Activated CD4-positive, alpha-beta T cell treated with anti-CD3 and anti-CD28 coated beads, Interleukin-2, amount 10 ng/mL, durations not matched to agents 7 days and 5 days (primary cell): ENCODE measurements around the gene TOPORS. TPM values are rescaled to one million over a fixed set of nuclear protein-coding genes. Genes with fewer than 3 reads are reported as not detected.
"Not testable (repeated sequence)": the region's sequence is repeated elsewhere in the genome, so short reads cannot be mapped to it uniquely, and the experiment has no call there.

Experiments
- CTCF ChIA-PET: fragments of 350-600 bp; sonication (Branson Sonifier 250); formaldehyde crosslinking; loops from one replicate; lab custom pipeline; 2021; ENCODE audit warnings: antibody characterized with exemption; lab: Charles Lee
- POLR2A ChIA-PET: fragments of 350-600 bp; sonication (Branson Sonifier 250); formaldehyde crosslinking; loops from one replicate; lab custom pipeline; 2021; ENCODE audit warnings: antibody characterized with exemption; lab: Charles Lee
- DNase-seq: peaks from one replicate; pipeline ENCODE4 v3.0.0-alpha.2; 2020
- H3K27ac Mint-ChIP-seq: one replicate; pipeline ENCODE4 v1.8.0; 2021; ENCODE audit warnings: mild to moderate bottlenecking, moderate library complexity, mixed read lengths
- H3K27me3 Mint-ChIP-seq: one replicate; pipeline ENCODE4 v1.8.0; 2021; ENCODE audit warnings: mixed read lengths
- H3K36me3 Mint-ChIP-seq: one replicate; pipeline ENCODE4 v1.8.0; 2021; ENCODE audit warnings: low read depth, mixed read lengths
- H3K4me1 Mint-ChIP-seq: one replicate; pipeline ENCODE4 v1.8.0; 2021; ENCODE audit warnings: mixed read lengths
- H3K4me3 Mint-ChIP-seq: one replicate; pipeline ENCODE4 v1.8.0; 2021; ENCODE audit warnings: mild to moderate bottlenecking, moderate library complexity, mixed read lengths
- H3K9me3 Mint-ChIP-seq: one replicate; pipeline ENCODE4 v1.8.0; 2021; ENCODE audit warnings: mixed read lengths
- total RNA-seq, 2 experiments: library from RNA; stranded (reverse); gene quantifications; one replicate each; pipeline ENCODE4 v1.2.3, GENCODE V29; 2021

The TOPORS gene
- total RNA-seq = 10 to 100 TPM; 12.7 to 15.1 TPM

DNA sequence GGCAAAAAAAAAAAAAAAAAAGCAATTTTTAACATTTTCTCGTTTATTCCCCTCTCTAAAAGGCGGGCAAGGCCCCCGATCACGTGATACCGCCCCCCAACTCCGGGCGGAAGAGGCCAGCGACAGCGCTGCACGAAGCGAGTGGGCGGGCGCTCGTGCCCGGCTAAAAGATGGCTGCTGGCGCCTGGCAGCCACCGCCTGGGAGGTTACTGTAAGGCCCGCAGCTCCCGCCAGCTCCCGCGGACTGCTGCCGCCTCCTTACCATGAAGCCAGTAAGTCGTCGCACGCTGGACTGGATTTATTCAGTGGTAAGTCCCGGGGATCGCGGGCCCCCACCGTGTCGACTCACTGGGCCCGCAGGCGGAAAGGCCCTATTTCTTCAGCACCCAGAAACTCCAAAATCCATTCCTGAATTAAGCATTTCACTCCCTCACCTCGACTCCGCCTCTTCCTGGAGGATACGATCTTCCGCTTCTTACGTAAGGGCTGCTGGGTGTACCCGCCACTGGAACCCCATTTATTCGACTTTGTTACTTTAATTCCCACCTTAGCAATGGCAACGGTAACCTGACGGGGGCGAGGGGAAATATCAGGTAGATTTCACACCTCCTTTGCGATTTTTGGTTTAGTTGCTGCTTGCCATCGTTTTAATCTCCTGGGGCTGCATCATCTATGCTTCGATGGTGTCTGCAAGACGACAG lies at the start of gene TOPORS, which contains the start of gene SMIM27:
Gene TOPORS, minus strand, starts transcription at position 415 of the 701 bp plus-strand sequence. Its CDS starts 150 bp downstream, at position 265.
Gene SMIM27, plus strand, starts transcription at position 156 of the 701 bp plus-strand sequence. Its CDS starts 108 bp downstream, at position 264.
- Mint-ChIP-seq H3K27me3 (no peaks in the 10 kb centered on the region), H3K4me1 (peaks cover 36% of the 10 kb centered on the region), H3K36me3 (peaks cover 21% of the 10 kb centered on the region), H3K4me3 (peak within 1 kb of the TSS; percentile 94), H3K9me3 (no peaks in the 10 kb centered on the region), H3K27ac (peak within 1 kb of the TSS; percentile 100)
- peak; percentile 91 for DNase-seq
- POLR2A ChIA-PET = interaction anchor here (0.5 to 0.9 kb wide), 2 partner anchors 11 to 473 kb away, joined by 3 read pairs; partner anchors contain the start of gene DNAJA1
- CTCF ChIA-PET = interaction anchor here (0.6 to 3.6 kb wide), 6 partner anchors 21 to 1910 kb away, joined by 3 to 25 read pairs (median 4); partner anchors contain the start of genes NDUFB6 and RIGI

GRCh38 chr9:32599021-32599420 lies 46.6 kb upstream of the TOPORS start:
- H3K9me3 Mint-ChIP-seq, DNase-seq, H3K36me3 Mint-ChIP-seq, H3K4me3 Mint-ChIP-seq, H3K27ac Mint-ChIP-seq, POLR2A ChIA-PET, H3K4me1 Mint-ChIP-seq, CTCF ChIA-PET: not testable (repeated sequence)
- H3K27me3 Mint-ChIP-seq = peaks cover 31% of the 10 kb centered on the region

GRCh38 chr9:32596936-32597335 lies 44.5 kb upstream of the TOPORS start:
- Mint-ChIP-seq H3K27me3 (peaks cover 29% of the 10 kb centered on the region), H3K9me3 (no peaks in the 10 kb centered on the region), H3K4me1 (peaks cover 1% of the 10 kb centered on the region), H3K4me3 (no peak overlapping the region), H3K36me3 (no peaks in the 10 kb centered on the region), H3K27ac (no peak overlapping the region)
- no peak for DNase-seq
- CTCF ChIA-PET = no interaction called here
- POLR2A ChIA-PET = no interaction called here

GRCh38 chr9:32596096-32596865 lies 43.9 kb upstream of the TOPORS start:
- Mint-ChIP-seq H3K4me1 (peaks cover 1% of the 10 kb centered on the region), H3K27ac (no peak overlapping the region), H3K9me3 (no peaks in the 10 kb centered on the region), H3K36me3 (no peaks in the 10 kb centered on the region), H3K27me3 (peaks cover 25% of the 10 kb centered on the region), H3K4me3 (no peak overlapping the region)
- DNase-seq = no peak
- POLR2A ChIA-PET = no interaction called here
- CTCF ChIA-PET = no interaction called here

DNA sequence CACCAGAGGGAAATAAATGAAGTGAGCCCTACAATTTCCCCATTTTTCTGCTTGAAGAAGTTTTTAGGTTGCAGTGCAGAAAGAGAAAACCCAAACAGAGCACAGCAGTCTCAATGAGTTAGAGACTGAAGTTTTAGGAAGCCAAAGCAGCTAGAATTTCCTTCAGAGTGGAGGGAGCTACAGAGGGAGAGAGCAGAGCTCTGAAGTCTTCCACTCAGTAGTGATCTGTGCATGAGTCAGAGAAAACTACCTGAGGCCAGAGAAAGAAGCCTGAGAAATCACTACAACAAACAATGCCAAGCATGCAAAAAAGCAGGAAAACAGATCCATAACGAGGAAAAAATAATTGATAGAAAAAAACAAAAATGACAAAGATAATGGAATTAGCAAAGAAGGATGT lies 38.5 kb upstream of the TOPORS start:
- Mint-ChIP-seq H3K27ac (no peak overlapping the region), H3K27me3 (peaks cover 12% of the 10 kb centered on the region), H3K9me3 (no peaks in the 10 kb centered on the region), H3K4me1 (peaks cover 1% of the 10 kb centered on the region), H3K36me3 (no peaks in the 10 kb centered on the region), H3K4me3 (no peak overlapping the region)
- POLR2A ChIA-PET = no interaction called here
- DNase-seq = no peak
- CTCF ChIA-PET = interaction anchor here (1.2 to 5.6 kb wide), 3 partner anchors 9 to 213 kb away, joined by 3 to 32 read pairs (median 5); no protein-coding TSS in a partner anchor

- no peak overlapping the region for H3K4me3 Mint-ChIP-seq
- no peaks in the 10 kb centered on the region for H3K4me1 Mint-ChIP-seq
- CTCF ChIA-PET = interaction anchor here (1.2 to 5.6 kb wide), 4 partner anchors 9 to 213 kb away, joined by 3 to 32 read pairs (median 4); no protein-coding TSS in a partner anchor
- H3K9me3 Mint-ChIP-seq = no peaks in the 10 kb centered on the region
- H3K27me3 Mint-ChIP-seq = peaks cover 16% of the 10 kb centered on the region
- H3K27ac Mint-ChIP-seq = no peak overlapping the region
- DNase-seq = no peak
- POLR2A ChIA-PET = no interaction called here
- no peaks in the 10 kb centered on the region for H3K36me3 Mint-ChIP-seq
These were observed 38.1 kb upstream of the TOPORS start for GRCh38 chr9:32590476-32590875.

DNA sequence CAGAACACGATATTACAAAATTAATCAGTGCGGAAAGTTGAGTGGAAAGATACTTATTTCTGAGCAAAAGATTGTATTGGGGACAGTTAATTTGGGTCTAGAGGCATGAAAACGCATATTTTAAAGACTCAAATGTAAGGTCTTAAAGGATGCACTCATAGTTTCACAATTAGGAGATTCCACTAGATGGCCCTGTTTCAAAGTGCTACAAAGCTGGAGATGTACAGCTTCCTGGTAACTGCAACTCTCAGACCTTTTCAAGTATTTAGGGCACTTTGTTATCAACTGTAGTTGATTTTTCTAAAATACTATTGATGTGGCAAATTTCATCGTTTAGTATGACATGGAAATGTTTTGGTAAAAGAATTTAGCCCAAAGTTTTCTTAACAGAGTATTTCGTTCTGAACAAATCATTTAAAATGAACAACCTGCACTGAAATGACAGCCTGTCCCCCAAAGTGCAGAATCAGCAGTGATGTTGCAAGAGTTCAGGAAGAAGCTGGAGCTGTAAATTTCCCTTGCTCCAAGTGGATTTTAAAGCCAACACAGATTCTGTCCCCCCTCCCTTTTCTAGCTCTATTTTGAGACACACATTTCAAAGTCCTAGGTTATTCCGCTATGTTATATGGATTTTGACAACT lies 36.8 kb upstream of the TOPORS start:
- no peak for DNase-seq
- Mint-ChIP-seq H3K4me3 (no peak overlapping the region), H3K4me1 (no peaks in the 10 kb centered on the region), H3K9me3 (no peaks in the 10 kb centered on the region), H3K27me3 (peaks cover 21% of the 10 kb centered on the region), H3K27ac (no peak overlapping the region), H3K36me3 (no peaks in the 10 kb centered on the region)
- ChIA-PET CTCF (interaction anchor here (1.4 to 5.6 kb wide), 2 partner anchors 12 to 211 kb away, joined by 3 to 32 read pairs; no protein-coding TSS in a partner anchor), POLR2A (no interaction called here)

DNA sequence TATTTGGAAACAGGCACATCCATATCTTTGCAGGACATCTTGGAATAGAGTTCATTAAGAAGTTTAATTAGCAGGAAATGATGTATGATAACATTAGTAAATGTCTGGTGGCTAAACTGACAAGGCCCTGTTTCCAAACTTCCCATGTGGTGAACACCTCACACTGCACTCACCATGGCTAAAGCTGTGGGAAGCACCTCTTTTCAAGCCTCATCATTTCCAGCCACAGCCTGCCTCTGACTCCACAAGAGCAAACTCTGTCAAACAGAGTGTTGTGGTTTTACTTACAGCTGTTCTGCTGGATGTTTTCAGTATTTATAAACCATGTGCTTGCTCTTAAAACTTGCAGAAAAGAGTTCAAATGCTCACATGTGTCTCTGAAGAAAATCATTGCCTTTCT lies 35.5 kb upstream of the TOPORS start:
- ChIA-PET POLR2A (no interaction called here), CTCF (interaction anchor here (5.6 kb wide), 1 partner anchor 210 kb away, joined by 32 read pairs; no protein-coding TSS in a partner anchor)
- H3K4me1 Mint-ChIP-seq = no peaks in the 10 kb centered on the region
- no peak for DNase-seq
- no peak overlapping the region for H3K4me3 Mint-ChIP-seq
- H3K27me3 Mint-ChIP-seq = peaks cover 21% of the 10 kb centered on the region
- no peaks in the 10 kb centered on the region for H3K9me3 Mint-ChIP-seq
- no peaks in the 10 kb centered on the region for H3K36me3 Mint-ChIP-seq
- H3K27ac Mint-ChIP-seq = no peak overlapping the region

- H3K27ac Mint-ChIP-seq = no peak overlapping the region
- H3K9me3 Mint-ChIP-seq = no peaks in the 10 kb centered on the region
- H3K4me1 Mint-ChIP-seq = peaks cover 1% of the 10 kb centered on the region
- no peak for DNase-seq
- H3K4me3 Mint-ChIP-seq = no peak overlapping the region
- no peaks in the 10 kb centered on the region for H3K36me3 Mint-ChIP-seq
- POLR2A ChIA-PET = no interaction called here
- H3K27me3 Mint-ChIP-seq = peaks cover 20% of the 10 kb centered on the region
- CTCF ChIA-PET = no interaction called here
These were observed 32.4 kb upstream of the TOPORS start for GRCh38 chr9:32584784-32585183.

GRCh38 chr9:32581512-32582143 lies 29.2 kb upstream of the TOPORS start:
- peaks cover 1% of the 10 kb centered on the region for H3K4me1 Mint-ChIP-seq
- DNase-seq = peak; percentile 60
- H3K27ac Mint-ChIP-seq = no peak overlapping the region
- ChIA-PET CTCF (interaction anchor here (1.0 to 5.0 kb wide), 7 partner anchors 9 to 389 kb away, joined by 3 to 94 read pairs (median 5); partner anchors contain the start of gene RIGI), POLR2A (no interaction called here)
- no peak overlapping the region for H3K4me3 Mint-ChIP-seq
- H3K36me3 Mint-ChIP-seq = no peaks in the 10 kb centered on the region
- peaks cover 21% of the 10 kb centered on the region for H3K27me3 Mint-ChIP-seq
- H3K9me3 Mint-ChIP-seq = no peaks in the 10 kb centered on the region

- Mint-ChIP-seq H3K4me3 (no peak overlapping the region), H3K27me3 (peaks cover 18% of the 10 kb centered on the region), H3K36me3 (no peaks in the 10 kb centered on the region), H3K9me3 (no peaks in the 10 kb centered on the region), H3K4me1 (peaks cover 1% of the 10 kb centered on the region), H3K27ac (no peak overlapping the region)
- POLR2A ChIA-PET = no interaction called here
- CTCF ChIA-PET = interaction anchor here (1.0 to 5.0 kb wide), 10 partner anchors 10 to 392 kb away, joined by 3 to 94 read pairs (median 6); partner anchors contain the start of genes ACO1 and RIGI
- DNase-seq = no peak
These were observed 28.4 kb upstream of the TOPORS start for GRCh38 chr9:32580631-32581300.
